Choroid plexus epithelial cell (primary cell): ENCODE data around the gene NEK1.

Experiments
- DNase-seq: peaks from one replicate; pipeline ENCODE4 v3.0.0-alpha.2; 2010; ENCODE audit warnings: low read depth
- H3K4me3 ChIP-seq: 2 replicates; pipeline ENCODE4 v1.5.1; 2011; ENCODE audit warnings: low read depth, mild to moderate bottlenecking, control low read depth, low read length, moderate library complexity
- TF ChIP-seq, protein P1 (sequence below): conservative IDR thresholded peaks from 2 replicates; pipeline ENCODE4 v1.5.1; 2011; ENCODE audit warnings: low read depth, mild to moderate bottlenecking, control low read depth, inconsistent platforms, low read length, moderate library complexity

NEK1 gene

DNA sequence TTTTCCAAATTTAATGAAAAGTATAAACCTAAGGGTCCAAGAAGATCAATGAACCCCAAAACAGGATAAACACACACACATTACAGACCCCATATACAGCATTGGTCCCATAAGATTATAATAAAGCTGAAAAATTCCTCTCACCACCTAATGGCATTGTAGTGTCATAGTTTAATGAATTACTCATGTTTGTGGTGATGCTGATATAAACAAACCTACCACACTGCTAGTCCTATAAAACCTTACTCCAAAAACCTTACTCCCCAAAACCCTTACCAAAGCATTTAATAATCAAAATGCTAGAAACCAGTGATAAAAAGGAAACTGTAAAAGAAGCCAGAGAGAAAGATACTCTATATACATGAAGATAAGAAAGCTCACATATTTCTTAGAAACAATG, 193.5 kb downstream of the NEK1 start:
- H3K4me3 ChIP-seq: no peak overlapping the region
- TF ChIP-seq, protein P1, sequence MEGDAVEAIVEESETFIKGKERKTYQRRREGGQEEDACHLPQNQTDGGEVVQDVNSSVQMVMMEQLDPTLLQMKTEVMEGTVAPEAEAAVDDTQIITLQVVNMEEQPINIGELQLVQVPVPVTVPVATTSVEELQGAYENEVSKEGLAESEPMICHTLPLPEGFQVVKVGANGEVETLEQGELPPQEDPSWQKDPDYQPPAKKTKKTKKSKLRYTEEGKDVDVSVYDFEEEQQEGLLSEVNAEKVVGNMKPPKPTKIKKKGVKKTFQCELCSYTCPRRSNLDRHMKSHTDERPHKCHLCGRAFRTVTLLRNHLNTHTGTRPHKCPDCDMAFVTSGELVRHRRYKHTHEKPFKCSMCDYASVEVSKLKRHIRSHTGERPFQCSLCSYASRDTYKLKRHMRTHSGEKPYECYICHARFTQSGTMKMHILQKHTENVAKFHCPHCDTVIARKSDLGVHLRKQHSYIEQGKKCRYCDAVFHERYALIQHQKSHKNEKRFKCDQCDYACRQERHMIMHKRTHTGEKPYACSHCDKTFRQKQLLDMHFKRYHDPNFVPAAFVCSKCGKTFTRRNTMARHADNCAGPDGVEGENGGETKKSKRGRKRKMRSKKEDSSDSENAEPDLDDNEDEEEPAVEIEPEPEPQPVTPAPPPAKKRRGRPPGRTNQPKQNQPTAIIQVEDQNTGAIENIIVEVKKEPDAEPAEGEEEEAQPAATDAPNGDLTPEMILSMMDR: no peak
- peak; percentile 18 for DNase-seq

DNA sequence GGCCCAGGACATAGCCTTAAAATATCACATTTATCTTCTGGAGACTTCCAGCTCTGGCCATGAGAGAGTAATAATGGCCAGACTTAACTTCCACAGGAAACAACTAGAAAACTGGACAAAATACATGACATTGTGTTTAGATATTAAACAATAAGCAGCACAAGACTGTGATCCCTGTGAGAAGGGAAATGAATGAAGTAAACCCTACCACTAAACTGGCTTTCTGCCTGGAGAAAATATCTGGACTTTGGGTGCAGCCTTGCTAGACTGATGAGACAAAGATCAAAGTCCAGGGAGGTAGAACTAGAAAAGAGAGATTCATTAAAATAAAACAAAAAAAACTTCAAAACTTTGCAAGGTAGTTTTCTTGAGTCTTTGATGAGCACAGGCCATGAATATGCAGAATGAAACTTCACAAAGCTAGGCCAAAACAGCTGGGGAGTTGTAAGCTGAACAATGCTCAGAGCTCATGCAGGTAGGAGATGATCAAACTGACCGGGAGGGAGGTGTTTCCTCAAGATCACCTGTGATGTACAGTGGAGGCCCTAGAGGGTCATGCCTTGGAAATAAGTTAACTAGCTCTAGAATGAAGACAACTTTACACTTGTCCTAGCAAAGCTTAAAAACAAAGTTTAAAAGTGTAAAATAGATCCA, 194.6 kb downstream of the NEK1 start:
- no peak for DNase-seq
- TF ChIP-seq, protein P1: no peak
- no peak overlapping the region for H3K4me3 ChIP-seq

DNA sequence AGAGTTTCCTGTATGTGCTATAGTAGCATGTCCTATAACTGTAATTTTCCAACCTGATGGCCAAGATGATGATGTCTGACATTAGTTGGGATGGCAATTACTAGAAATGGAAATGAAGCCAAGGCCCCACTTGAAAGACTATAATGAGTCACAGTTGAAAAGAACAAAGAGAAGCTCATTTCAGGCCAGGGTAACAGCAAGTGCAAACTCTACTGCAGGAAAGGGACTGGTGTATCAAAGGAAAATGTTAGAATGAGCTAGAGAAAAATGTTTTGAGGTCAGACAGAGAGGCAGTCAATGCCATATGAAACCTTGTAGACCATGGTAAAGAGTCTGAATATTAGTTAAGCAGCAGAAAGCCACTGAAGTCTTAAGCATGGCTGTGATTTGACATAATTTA, 195.4 kb downstream of the NEK1 start:
- TF ChIP-seq, protein P1: no peak
- no peak for DNase-seq
- no peak overlapping the region for H3K4me3 ChIP-seq

- no peak overlapping the region for H3K4me3 ChIP-seq
- TF ChIP-seq, protein P1: no peak
- no peak for DNase-seq
These were observed 195.9 kb downstream of the NEK1 start for GRCh38 chr4:169416461-169416860.

DNA sequence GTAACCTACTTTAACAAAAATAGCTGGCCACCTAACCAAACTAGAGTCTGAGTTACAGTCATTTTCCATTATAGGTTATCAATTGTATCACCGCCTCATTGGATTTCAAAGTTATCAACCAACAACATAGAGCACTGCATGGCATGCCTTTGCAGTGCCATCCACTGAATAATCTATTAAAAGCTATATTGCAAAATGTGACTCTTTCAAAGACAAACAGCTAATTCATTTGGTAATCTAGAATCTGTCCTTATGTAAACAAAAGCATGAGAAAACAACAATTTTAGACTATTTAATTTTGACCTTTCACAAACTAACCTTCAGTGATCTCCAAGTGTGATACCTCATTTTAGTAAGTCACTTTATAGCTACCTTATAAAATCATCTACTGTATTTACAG, 197.5 kb downstream of the NEK1 start:
- no peak overlapping the region for H3K4me3 ChIP-seq
- no peak for DNase-seq
- TF ChIP-seq, protein P1: no peak

GRCh38 chr4:169412046-169412445, 200.3 kb downstream of the NEK1 start:
- TF ChIP-seq, protein P1: no peak
- H3K4me3 ChIP-seq: no peak overlapping the region
- no peak for DNase-seq
